ENCODE results near the gene XYLT1.

XYLT1 gene

GRCh38 chr16:17204644-17205043 lies 266.1 kb downstream of the XYLT1 start:
- TF ChIP-seq ZNF565 (CRISPR knock-in tag; conservative IDR thresholded peaks at IDR 0.05; ENCODE audit: low read depth) (no peak), BACH2 (CRISPR knock-in tag; IDR thresholded peaks at IDR 0.05; ENCODE audit: borderline replicate concordance) (no peak), OSR1 (CRISPR knock-in tag; IDR thresholded peaks at IDR 0.05) (no peak), GLIS3 (CRISPR knock-in tag; IDR thresholded peaks at IDR 0.05) (no peak)
- ATAC-seq: no peak

GRCh38 chr16:17204206-17204605 lies 266.6 kb downstream of the XYLT1 start:
- ATAC-seq: no peak
- TF ChIP-seq TOX (CRISPR knock-in tag; IDR thresholded peaks at IDR 0.05; ENCODE audit: borderline replicate concordance) (no peak), BACH2 (CRISPR knock-in tag; IDR thresholded peaks at IDR 0.05; ENCODE audit: borderline replicate concordance) (no peak), RARB (CRISPR knock-in tag; IDR thresholded peaks at IDR 0.05) (no peak), ZNF565 (CRISPR knock-in tag; conservative IDR thresholded peaks at IDR 0.05; ENCODE audit: low read depth) (no peak), ZFP30 (CRISPR knock-in tag; IDR thresholded peaks at IDR 0.05) (no peak), GLIS3 (CRISPR knock-in tag; IDR thresholded peaks at IDR 0.05) (no peak), TSHZ2 (CRISPR knock-in tag; IDR thresholded peaks at IDR 0.05) (no peak), ZC3H10 (CRISPR knock-in tag; IDR thresholded peaks at IDR 0.05) (no peak), POU6F1 (CRISPR knock-in tag; IDR thresholded peaks at IDR 0.05; ENCODE audit: borderline replicate concordance, low read depth) (no peak), ISL1 (CRISPR knock-in tag; IDR thresholded peaks at IDR 0.05) (no peak), TCF4 (CRISPR knock-in tag; IDR thresholded peaks at IDR 0.05; ENCODE audit: borderline replicate concordance) (no peak), ESRRG (CRISPR knock-in tag; IDR thresholded peaks at IDR 0.05) (no peak), ZFP3 (CRISPR knock-in tag; IDR thresholded peaks at IDR 0.05) (no peak), CREB5 (CRISPR knock-in tag; IDR thresholded peaks at IDR 0.05; ENCODE audit: low read depth) (no peak), CSDC2 (CRISPR knock-in tag; IDR thresholded peaks at IDR 0.05) (no peak), ZNF8 (CRISPR knock-in tag; IDR thresholded peaks at IDR 0.05) (no peak)

- no peak for ATAC-seq
- TF ChIP-seq CSRNP3 (CRISPR knock-in tag; IDR thresholded peaks at IDR 0.05) (no peak), CSDC2 (CRISPR knock-in tag; IDR thresholded peaks at IDR 0.05) (no peak), POU6F1 (CRISPR knock-in tag; IDR thresholded peaks at IDR 0.05; ENCODE audit: borderline replicate concordance, low read depth) (no peak), RARB (CRISPR knock-in tag; IDR thresholded peaks at IDR 0.05) (no peak), PPARA (CRISPR knock-in tag; IDR thresholded peaks at IDR 0.05; ENCODE audit: borderline replicate concordance) (no peak), GLIS3 (CRISPR knock-in tag; IDR thresholded peaks at IDR 0.05) (no peak), ZNF565 (CRISPR knock-in tag; conservative IDR thresholded peaks at IDR 0.05; ENCODE audit: low read depth) (no peak), ZFP30 (CRISPR knock-in tag; IDR thresholded peaks at IDR 0.05) (no peak), ZNF8 (CRISPR knock-in tag; IDR thresholded peaks at IDR 0.05) (no peak), OSR1 (CRISPR knock-in tag; IDR thresholded peaks at IDR 0.05) (no peak), BACH2 (CRISPR knock-in tag; IDR thresholded peaks at IDR 0.05; ENCODE audit: borderline replicate concordance) (no peak), CREB5 (CRISPR knock-in tag; IDR thresholded peaks at IDR 0.05; ENCODE audit: low read depth) (no peak)
Measured at GRCh38 chr16:17203424-17203823, 267.3 kb downstream of the XYLT1 start.
